ENCODE data around the gene FGF14.

FGF14 gene

DNA sequence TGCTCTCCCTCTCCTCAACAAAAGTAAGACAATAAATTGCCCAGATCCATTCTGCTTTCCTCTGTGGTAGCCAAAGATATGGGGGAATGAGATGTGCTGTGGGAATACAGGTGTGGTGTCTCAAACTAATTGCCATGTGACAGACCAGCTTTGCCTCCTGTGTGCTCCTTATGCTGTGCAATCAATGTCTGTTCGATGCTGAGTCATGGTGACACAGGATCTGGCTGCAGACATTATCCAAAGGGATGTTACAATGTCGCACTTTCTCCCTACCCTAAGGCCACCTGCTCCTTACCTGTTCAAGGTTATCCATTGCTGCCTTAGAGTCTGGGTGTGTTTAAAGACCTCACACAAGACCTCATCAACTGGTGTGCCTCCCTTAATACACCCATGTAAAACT, 32.5 kb downstream of the FGF14 start:
- in situ Hi-C loops (cut with MboI; ENCODE audit: low sequenced_read_pairs), result no loop called here

DNA sequence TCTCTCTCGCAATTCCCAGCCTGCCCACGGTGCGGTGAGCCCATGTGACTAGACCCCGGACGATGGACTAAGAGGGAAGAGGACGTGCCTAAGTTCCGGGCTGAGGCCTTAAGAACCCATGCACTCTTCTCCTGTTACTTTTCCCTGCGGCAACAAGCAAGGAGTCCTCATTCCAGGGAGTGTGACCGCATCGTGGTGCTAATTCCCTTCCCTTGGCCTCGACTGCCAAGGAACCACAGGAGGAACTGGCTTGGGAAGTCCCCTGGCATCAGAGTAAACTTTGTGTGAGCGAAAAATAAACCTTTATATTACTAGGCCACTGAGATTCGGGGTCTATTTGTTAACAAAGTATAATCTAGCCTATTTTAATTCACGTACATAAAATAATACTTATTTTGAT, 34.0 kb downstream of the FGF14 start:
- in situ Hi-C loops (cut with MboI; ENCODE audit: low sequenced_read_pairs), result no loop called here

DNA sequence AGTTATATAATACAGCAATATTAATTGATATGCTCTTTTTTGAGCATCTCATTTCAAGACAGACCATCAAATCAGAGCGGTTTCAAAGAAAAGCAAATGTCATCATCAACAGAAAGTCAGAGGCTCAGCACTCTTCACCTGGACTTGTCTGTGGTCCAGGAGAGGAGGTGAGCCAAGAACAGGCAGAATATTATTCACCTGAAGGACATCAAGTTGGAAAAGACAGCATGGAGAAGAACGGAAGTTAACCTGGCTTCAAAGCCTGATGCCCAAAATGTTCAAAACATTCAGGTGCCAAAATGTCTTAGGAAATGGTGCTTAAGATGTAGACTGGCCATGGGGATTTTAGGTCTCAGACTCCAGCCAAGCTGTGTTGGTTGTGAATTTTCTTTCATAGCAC, 40.7 kb downstream of the FGF14 start:
- in situ Hi-C loops (cut with MboI; ENCODE audit: low sequenced_read_pairs), result no loop called here

DNA sequence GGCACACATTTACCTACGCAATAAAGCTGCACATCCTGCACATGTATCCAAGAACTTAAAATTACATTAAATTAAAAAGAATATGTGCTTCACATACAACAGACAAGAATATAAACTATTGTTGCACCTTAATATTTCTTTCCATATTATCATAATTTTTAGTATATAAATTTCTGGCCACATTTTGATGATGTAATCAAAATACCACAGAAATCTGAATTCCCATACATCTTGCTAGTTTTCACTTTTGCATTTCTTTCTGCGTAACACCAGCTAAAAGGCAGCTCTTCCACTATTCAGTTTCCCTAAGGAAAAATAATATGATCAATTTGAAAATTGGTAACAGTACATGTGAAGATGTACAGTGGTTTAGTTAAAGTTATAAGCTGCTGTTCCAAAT, 42.6 kb downstream of the FGF14 start:
- in situ Hi-C loops (cut with MboI; ENCODE audit: low sequenced_read_pairs), result no loop called here

DNA sequence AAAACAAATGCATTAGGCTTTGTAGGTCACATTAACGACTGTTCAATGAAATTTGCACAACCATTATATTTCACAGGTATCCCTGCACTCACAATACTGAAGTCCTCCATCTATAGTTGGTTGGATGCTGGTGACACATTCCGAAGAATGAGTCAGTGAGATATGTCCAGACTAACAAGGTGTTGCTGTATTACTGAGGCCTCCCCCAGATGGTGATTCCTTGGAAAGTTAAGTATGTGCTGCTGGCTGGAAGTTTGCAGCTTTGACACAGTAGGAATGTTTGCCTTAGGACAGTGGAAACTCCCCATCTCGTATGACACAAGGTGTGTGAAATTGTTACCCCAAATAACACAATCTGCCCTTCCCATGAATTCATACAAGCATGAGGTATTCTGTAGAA, 46.6 kb downstream of the FGF14 start:
- in situ Hi-C loops (cut with MboI; ENCODE audit: low sequenced_read_pairs), result no loop called here

DNA sequence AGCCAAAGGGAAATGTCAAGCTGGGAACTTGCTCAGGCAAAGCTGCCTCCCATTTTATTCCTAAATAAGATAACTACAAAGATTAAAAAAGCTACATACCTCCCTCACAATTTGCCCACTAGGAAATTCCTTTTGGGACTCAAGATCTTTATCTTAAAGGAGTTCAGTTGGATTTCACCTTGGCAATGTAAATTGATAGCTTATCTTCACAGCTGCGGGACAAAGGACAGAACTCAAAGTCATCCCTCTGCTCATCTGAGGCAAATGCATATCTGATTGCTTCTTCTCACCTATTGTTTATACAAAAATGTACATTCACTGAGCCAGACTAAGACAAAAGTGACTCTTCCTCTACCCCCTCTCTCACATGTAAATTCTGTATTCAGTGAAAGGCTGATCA, 47.8 kb downstream of the FGF14 start:
- in situ Hi-C loops (cut with MboI; ENCODE audit: low sequenced_read_pairs), result no loop called here

DNA sequence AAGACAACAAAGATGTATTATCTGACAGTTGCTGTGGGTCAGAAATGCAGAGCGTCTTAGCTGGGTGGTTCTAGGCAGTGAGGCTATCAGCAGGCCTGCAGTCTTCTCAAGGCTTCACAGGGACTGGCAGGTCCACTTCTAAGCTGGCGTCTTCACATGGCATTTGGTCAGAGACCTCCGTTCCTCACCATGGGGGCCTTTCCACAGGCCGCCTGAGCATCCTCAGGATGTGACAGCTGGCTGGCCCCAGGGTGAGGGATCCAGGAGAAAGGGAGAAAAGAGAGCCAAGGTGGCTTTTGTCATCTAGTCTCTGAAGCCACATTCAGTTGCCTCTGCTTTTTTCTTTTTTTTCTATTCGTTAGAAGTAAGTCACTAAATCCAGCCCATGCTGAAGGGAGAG, 50.3 kb downstream of the FGF14 start:
- in situ Hi-C loops (cut with MboI; ENCODE audit: low sequenced_read_pairs), result no loop called here

DNA sequence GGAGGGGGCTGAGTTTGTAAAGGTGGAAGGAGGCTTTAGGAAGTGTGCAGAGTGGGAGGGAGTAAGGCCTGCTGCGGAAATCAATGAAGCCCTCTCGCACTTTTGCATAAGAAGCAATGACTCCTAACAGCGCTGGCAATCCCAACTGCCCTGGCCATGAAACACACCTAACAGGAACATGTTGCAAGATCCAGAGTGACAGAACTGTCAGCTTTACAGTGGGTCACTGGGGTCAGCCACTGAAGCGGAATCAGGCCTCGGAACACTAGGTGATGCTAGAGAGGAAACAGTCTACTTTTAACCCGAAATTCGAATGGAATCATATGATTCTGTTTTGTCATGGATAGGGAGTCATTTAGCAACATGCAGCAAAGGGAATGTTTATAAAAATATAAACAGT, 54.4 kb downstream of the FGF14 start:
- in situ Hi-C loops (cut with MboI; ENCODE audit: low sequenced_read_pairs), result no loop called here

DNA sequence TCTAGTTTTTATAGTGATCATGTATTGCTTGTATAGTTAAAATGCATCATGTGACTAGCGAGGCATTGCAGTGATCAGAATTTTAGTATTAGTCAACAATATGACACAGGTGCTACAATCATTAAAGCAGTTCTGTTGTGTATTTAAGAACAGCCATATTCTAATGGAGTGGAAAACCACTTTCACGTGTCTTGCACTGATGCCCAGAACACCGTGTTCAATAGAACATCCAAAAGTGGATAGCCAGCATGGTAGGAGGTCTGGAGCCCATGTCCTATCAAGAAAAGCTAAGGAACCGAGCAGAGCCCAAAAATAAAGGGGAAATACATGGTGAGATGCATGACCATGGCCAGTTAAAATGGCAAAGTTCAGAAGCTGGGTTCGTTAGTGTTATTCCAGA, 55.1 kb downstream of the FGF14 start:
- in situ Hi-C loops (cut with MboI; ENCODE audit: low sequenced_read_pairs), result no loop called here

DNA sequence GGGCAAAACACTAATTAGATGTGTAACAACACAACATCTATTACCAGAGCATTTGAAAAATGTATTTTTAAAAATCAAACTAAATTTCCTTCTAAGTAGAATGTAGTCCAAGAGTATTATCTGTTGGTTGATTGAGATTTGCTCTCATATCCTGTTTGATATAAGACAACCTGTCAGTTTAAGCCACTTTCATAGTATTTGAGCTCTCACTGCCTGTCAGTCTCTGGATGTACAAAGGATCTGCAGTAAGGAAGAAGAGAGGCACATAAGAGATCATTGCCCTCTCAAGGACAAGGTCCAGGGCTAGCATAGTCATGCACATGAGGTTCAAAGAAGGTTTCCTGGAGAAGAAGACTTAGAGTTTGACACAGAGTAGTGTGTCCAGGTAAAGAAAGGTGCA, 57.4 kb downstream of the FGF14 start:
- in situ Hi-C loops (cut with MboI; ENCODE audit: low sequenced_read_pairs), result no loop called here

DNA sequence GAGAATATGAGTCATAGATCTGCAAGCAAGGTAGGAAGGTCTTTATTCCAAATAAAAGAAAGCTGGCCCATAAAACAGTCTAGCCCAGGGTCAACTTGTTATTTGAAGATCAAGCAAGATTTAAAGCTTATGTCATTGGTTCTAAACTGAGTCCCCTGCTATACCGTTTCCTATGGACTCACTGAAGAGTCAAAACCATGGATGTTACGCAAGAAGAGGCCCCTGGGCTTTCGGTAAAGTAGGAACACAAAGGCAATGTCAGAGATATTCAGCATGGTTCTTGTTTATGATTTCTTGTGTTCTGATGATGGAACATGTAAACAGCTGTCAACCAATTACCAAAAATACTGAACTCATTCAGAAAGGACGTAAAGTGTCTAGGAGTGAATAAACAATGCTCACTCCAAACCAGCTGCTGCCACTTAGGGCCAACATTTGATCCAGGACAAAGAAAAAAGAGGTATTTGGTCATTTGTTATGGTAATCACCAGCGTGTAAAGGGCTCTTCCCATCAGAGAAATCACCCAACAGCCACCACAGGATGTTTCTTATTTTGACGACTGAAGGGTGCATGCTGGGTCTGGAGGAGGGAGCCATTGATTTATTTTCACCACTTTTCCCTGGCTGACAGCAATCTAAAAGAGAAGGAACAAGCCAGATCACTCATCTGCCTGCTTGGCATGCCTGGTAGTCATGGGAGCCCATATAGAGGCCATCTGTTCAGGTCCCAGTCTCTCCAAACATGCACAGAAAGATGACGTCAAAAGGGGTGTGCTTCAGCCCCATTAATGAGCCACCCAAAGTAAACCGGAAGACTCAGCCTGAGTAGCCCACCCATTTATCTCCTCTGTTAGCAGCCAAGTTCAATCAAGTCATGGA, 68.3 kb downstream of the FGF14 start:
- in situ Hi-C loops (cut with MboI; ENCODE audit: low sequenced_read_pairs), result no loop called here

DNA sequence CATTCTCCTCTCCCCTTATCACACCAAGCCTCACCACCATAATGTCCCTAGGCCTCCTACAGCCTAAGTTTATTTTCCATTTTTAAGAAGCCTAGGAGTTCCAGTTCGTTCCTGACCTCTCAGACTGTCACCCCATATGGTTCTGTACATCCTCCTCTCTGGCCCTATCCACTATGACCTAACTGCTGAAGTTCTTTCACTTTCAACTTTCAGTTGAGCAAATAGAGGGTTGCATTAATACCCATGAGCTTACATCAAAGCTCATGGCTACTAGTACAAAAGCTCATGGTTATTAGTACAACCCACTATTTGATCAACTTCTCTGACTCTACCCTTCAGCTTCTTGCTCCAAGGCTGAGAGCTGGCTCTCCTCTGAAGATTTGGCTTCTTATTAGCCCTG, 72.9 kb downstream of the FGF14 start:
- in situ Hi-C loops (cut with MboI; ENCODE audit: low sequenced_read_pairs), result no loop called here

DNA sequence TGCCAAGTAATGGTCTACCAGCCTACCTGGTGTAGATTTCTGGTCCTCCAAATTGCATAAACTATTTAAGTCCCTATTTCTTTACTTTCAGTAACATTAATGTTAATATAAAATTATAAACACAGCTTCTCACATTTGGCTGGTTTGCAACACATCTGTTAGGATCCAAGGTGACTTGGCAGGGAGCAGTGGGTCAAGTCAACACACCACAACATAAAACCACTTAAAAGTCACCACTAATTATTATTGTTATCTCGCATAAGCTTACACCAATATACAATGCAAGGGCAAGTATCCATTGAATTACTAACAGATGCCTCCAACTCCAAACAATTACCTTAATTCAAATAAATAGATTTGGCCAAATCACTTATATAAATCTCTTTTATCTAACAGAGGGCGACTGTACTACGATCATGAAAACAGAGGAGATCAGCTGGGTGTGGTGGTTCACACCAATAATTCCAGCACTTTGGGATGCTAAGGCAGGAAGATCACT, 74.7 kb downstream of the FGF14 start:
- in situ Hi-C loops (cut with MboI; ENCODE audit: low sequenced_read_pairs), result no loop called here

DNA sequence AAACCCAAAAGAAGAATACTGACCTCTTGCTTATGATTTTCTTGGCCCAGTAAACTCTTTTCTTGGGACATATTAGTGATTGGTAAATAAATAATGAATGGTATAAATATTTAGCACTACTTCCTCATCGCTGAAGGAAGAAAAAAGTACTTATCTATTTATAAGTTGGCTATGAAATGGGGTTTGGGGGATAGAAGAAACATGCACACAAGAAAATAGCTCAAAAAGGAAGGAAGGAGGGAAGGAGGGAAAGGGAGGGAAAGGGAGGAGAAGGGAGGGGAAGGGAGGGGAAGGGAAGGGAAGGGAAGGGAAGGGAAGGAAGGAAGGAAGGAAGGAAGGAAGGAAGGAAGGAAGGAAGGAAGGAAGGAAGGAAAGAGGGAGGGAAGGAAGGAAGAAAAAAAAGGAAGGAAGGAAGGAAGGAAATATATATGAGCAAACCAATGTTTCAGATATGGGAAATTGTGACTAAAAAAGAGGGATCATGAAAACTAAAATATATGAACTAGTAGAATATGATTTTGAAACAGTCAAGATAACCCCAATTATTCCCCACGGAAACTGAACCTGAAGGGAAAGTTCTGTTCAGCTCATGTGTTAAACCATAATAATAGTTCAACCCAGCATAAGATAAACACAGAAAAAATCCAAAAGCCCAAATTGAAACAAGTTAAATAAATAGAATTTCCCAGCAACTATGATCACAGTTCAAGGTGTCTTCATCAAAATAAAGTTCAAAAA, 75.3 kb downstream of the FGF14 start:
- in situ Hi-C loops (cut with MboI; ENCODE audit: low sequenced_read_pairs), result no loop called here

DNA sequence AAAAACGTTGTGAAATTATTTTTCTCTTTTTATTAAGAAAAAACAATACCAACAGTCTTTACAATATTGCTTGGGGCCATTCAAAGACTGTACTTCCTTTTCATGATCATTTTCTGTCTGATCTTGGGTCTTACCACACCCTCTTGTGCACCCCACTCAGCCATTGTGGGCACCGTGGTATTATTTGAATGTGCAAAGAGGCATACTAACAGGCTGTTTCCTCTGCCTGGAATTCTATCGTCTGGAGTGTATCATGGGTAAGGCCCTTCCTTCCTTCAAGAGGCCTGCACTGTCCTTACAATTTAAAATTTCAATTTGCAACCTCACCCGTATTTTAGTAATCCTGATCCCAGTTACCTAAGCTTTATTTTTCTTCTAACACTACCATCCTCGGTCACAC, 76.5 kb downstream of the FGF14 start:
- in situ Hi-C loops (cut with MboI; ENCODE audit: low sequenced_read_pairs), result no loop called here

DNA sequence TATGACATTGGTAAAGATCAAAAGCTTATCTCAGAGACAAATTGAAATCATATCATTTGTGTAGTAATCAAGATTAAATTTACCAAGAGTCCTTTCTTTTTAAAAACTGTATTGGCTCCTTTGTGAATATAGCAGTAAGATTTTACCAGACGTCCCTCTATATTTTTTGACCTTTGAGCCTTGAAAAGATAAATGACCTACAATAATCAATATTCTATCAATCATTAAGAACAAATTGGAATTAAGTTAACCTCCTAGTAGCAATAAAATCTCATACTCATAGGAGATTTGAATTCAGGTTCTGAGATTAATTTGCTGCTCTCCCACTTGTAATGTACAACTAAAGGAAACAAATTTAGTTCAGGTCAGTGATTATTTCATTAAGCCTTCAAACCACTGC, 78.3 kb downstream of the FGF14 start:
- in situ Hi-C loops (cut with MboI; ENCODE audit: low sequenced_read_pairs), result no loop called here

DNA sequence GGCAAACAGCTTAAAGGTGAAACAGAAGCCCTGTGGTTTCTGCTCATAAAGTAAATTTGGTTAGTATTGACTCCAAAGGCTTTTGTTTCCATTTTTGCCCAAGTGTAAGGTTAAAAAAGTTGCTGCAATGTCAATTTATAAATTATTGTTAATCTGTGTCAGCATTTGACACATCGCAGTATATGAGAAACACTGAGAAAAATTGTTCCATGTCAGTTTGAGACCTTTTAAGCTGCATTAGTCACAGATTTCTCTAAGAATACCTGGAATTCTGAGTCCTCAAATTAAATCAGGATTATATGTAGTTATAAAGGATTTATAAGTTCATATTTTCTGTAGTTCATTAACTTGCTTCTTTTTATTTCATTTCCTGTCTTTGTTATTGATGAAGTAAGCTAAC, 78.8 kb downstream of the FGF14 start:
- in situ Hi-C loops (cut with MboI; ENCODE audit: low sequenced_read_pairs), result no loop called here

DNA sequence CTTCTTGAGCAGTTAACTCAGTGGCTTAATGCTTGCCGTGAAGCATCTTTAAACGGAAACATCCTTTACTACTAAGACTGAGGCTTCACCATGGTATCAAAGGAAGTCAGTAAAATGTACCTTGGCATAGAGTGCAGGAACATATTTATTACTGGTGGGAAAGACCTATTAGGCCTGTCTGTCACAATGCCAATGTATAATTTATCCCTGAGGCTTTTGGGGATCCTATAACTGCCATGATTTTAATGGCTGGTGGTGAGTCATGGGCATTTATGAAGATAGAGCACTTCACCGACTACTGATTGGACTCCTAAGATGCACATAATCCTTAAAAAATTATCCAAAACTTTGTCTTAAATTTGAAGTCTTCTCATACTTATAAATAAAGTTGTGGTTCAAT, 79.6 kb downstream of the FGF14 start:
- in situ Hi-C loops (cut with MboI; ENCODE audit: low sequenced_read_pairs), result no loop called here

DNA sequence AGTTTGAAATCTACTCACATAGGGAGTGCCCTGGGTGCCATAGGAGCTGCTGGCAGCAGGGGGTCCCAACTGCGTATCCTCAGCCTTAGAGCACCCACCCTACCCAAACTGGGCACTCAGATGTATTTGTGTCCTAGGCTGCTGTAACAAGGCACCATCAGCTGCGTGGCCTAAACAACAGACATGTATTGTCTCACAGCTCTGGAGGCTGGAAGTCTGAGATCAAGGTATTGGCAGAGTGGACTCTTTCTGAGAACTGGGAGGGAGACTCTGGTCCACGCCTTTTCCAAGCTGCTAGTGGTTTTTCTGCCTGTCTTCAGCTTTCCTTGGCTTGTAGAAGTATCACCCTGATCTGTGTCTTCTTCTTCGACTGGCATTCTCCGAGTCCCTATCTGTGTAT, 83.6 kb downstream of the FGF14 start:
- in situ Hi-C loops (cut with MboI; ENCODE audit: low sequenced_read_pairs), result no loop called here

DNA sequence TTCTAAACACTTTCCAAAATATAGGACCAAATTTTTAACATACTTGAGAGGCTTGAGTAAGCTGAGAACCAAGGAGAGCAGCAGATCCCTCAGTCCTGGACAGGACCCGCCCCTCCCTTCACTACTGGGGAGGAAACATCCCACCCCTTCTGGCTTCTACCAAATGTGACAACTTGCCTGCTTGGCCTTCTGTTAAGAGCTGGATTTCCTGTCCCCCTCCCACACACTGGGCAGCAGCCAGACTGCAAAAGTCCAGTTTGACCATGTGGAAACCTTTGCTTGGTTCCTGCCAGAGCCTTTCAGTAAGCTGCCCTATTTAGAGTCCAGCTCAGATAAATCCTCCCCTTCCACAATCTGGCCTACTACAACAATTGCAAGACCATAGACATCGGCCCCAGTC, 84.3 kb downstream of the FGF14 start:
- in situ Hi-C loops (cut with MboI; ENCODE audit: low sequenced_read_pairs), result no loop called here

DNA sequence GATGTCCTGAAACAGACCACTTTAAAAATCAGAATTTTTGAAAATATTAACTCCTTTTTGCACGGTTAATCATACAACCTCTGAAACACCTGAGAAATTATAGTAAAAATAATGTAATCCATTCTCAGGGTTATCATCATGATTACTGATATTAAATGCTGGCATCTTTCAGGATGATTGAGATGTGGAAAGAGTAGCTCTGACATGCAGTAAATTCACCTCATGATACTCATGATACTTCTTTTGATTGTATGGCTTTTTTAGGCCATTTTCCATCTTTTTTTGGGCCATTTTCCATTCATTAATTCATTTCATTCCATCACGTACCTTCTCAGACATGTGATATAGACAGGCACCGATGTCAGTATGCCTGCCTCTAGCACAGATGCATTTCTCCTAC, 85.1 kb downstream of the FGF14 start:
- in situ Hi-C loops (cut with MboI; ENCODE audit: low sequenced_read_pairs), result no loop called here

DNA sequence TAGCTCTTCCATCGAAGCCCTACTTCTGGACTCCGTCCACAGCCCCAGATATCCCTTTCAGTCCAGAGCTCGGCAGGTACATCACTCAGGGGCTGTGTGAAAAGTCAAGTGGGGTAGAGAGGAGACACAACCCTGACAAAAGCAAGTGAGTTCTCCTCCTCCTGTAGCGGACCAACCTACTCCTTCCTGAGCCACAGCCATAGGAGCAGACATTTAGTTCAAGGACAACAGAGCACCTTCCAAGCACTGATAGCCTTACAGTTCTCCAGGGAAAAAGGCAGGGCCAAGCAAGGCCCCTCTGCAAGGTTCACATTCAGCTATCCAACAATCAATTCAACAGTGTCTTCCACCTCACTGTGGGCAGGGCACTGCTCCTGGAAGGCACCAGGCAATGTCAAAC, 89.0 kb downstream of the FGF14 start:
- in situ Hi-C loops (cut with MboI; ENCODE audit: low sequenced_read_pairs), result no loop called here

Measured in HL-60/S4 treated with retinoic acid at 250 ng/mL for 4 days and 3 days (cell line).